KMS-11 (cell line): Measurements from ENCODE around the gene KCNMB4.

Experiments
- H2AFZ ChIP-seq: fragments of 200-600 bp; sonication (generic); 2 replicates; pipeline ENCODE4 v1.6.1; 2016; ENCODE audit warnings: antibody characterized with exemption, mixed run types, low read depth
- H3K27ac ChIP-seq: fragments of 200-600 bp; sonication (generic); 2 replicates; pipeline ENCODE4 v1.6.1; 2016; ENCODE audit warnings: mild to moderate bottlenecking, mixed run types
- H3K27me3 ChIP-seq: fragments of 200-600 bp; sonication (generic); 2 replicates; pipeline ENCODE4 v1.6.1; 2017; ENCODE audit warnings: mild to moderate bottlenecking, low read depth, mixed run types, moderate library complexity; ENCODE audit not compliant: insufficient read depth
- H3K36me3 ChIP-seq: fragments of 200-600 bp; sonication (generic); 2 replicates; pipeline ENCODE4 v1.6.1; 2017; ENCODE audit warnings: mild to moderate bottlenecking, mixed run types; ENCODE audit not compliant: insufficient read depth
- H3K4me1 ChIP-seq: fragments of 200-600 bp; sonication (generic); 2 replicates; pipeline ENCODE4 v1.6.1; 2016; ENCODE audit warnings: mild to moderate bottlenecking, low read depth, mixed run types; ENCODE audit not compliant: poor library complexity, severe bottlenecking
- H3K4me2 ChIP-seq: fragments of 200-600 bp; sonication (generic); 2 replicates; pipeline ENCODE4 v1.7.0; 2016; ENCODE audit warnings: mild to moderate bottlenecking, mixed run types
- H3K4me3 ChIP-seq: fragments of 200-600 bp; sonication (generic); IDR thresholded peaks from 2 replicates; pipeline ENCODE4 v1.6.1; 2017; ENCODE audit warnings: low read depth, low read length, mixed read lengths; ENCODE audit not compliant: insufficient read depth
- H3K79me2 ChIP-seq: fragments of 200-600 bp; sonication (generic); 2 replicates; pipeline ENCODE4 v1.6.1; 2016; ENCODE audit warnings: low read depth, mixed run types; ENCODE audit not compliant: insufficient read depth
- H3K9ac ChIP-seq: fragments of 200-600 bp; sonication (generic); 2 replicates; pipeline ENCODE4 v1.6.1; 2016; ENCODE audit warnings: mild to moderate bottlenecking, mixed run types
- H4K20me1 ChIP-seq: fragments of 200-600 bp; sonication (generic); 2 replicates; pipeline ENCODE4 v1.6.1; 2016; ENCODE audit warnings: mild to moderate bottlenecking, mixed run types; ENCODE audit not compliant: insufficient read depth
- CTCF ChIP-seq: fragments of 200-600 bp; sonication (generic); conservative IDR thresholded peaks from 2 replicates; pipeline ENCODE4 v1.6.1; 2017; ENCODE audit warnings: low read depth, mild to moderate bottlenecking, antibody characterized with exemption, low read length, moderate library complexity, mixed read lengths

KCNMB4 gene

DNA sequence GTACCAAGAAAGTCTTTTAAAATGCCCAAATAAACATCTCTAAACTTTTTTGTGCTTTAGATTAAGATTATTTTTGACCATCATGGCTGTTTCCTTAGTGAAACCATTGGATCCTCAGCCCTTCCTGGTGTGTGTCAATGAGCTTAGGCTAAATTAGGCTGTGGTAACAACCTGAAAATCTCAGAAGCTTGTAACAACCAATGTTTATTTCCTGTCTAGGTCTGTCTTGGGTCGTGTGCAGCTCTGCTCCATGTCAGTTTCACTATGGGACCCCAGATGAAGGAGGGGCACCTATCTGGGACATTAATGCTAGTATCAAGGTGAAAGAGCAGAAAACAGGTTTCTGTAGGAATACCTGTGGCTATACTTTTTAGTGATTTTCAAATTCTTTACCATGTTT lies 49.9 kb downstream of the KCNMB4 start:
- H3K36me3 ChIP-seq: no peaks in the 10 kb centered on the region

DNA sequence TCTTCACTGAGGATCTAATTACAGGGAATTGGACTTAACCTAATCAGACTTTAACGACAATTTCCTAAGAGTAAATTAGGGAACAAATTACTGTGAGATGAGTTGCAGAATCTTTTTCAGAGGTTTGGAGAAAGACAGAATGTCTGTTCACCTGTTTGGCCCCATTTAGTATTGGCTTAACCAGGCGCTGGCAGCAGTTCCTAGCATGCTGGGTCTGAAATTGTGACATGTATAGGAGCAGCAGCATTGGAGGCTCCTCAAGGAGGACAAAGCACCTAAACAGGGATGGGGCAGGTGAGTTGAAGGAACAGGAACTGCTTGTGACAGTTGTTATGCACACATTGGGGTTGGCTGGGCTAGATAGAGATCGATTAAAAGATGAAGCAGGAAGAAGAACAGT lies 51.0 kb downstream of the KCNMB4 start:
- Histone ChIP-seq H3K4me2 (no peak overlapping the region), H3K27ac (no peak overlapping the region), H4K20me1 (no peaks in the 10 kb centered on the region), H2AFZ (no peak overlapping the region), H3K79me2 (no peaks in the 10 kb centered on the region), H3K4me1 (peaks cover 29% of the 10 kb centered on the region), H3K36me3 (no peaks in the 10 kb centered on the region), H3K9ac (no peak overlapping the region), H3K27me3 (no peaks in the 10 kb centered on the region), H3K4me3 (no peak overlapping the region)
- no peak for TF ChIP-seq CTCF

More for the DNA sequence above, 49.9 kb downstream of the KCNMB4 start:
- Histone ChIP-seq H3K4me1 (peaks cover 31% of the 10 kb centered on the region), H2AFZ (peak overlapping the region; percentile 44; the same call in 1 of the 2 replicates), H3K79me2 (no peaks in the 10 kb centered on the region), H3K27ac (peak overlapping the region; percentile 1; the same call in 1 of the 2 replicates), H4K20me1 (no peaks in the 10 kb centered on the region), H3K27me3 (no peaks in the 10 kb centered on the region), H3K4me2 (peak overlapping the region; percentile 55), H3K4me3 (no peak overlapping the region), H3K9ac (no peak overlapping the region)
- TF ChIP-seq CTCF: no peak

DNA sequence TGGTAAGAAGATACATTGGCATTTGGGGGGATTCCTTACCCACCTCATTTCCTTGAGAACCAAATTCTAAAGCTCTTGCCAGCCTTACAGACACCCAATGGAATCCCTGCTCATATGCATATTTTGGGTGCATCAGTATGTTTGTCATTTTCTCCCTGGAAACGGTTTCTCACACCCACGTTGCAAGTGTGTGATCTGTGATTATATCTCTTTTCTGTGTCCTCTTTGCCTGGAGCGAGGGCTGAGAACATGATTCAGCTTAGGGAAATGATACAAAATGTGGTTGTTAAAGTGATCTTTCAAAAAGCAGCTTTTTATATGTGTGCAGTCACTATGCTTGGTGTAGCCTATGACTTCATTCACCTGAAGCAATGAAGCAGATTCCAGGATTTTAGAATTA lies 52.0 kb downstream of the KCNMB4 start:
- H3K4me2 ChIP-seq: no peak overlapping the region
- H4K20me1 ChIP-seq: no peaks in the 10 kb centered on the region
- H3K4me1 ChIP-seq: peaks cover 29% of the 10 kb centered on the region

DNA sequence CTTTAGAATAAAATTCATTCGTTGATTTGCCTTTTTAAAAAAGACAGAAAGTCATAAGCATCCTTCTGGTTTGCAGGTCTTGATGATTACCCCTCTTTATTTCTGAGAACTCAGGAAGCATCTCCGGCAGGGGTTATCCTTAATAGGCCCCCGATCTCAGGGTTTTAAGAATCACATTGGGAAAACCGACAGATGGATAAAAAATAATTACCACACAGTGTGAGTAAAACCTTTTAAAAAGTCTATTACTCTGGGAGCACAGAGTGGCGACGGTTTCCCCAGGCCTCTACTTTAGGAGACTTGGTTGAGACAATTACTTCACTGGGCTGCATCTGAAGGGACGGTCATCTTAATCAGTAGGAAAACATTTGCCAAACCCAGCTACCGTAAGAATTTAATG lies 56.5 kb downstream of the KCNMB4 start:
- H3K4me3 ChIP-seq: no peak overlapping the region
- TF ChIP-seq CTCF: no peak
- H3K27me3 ChIP-seq: no peaks in the 10 kb centered on the region
- H3K27ac ChIP-seq: no peak overlapping the region
- no peaks in the 10 kb centered on the region for H4K20me1 ChIP-seq
- no peak overlapping the region for H2AFZ ChIP-seq
- no peak overlapping the region for H3K9ac ChIP-seq
- H3K4me1 ChIP-seq: no peaks in the 10 kb centered on the region
- H3K79me2 ChIP-seq: no peaks in the 10 kb centered on the region
- no peak overlapping the region for H3K4me2 ChIP-seq
- no peaks in the 10 kb centered on the region for H3K36me3 ChIP-seq

More for the DNA sequence above, 52.0 kb downstream of the KCNMB4 start:
- Histone ChIP-seq H3K36me3 (no peaks in the 10 kb centered on the region), H3K27me3 (no peaks in the 10 kb centered on the region), H2AFZ (no peak overlapping the region), H3K4me3 (no peak overlapping the region), H3K9ac (no peak overlapping the region), H3K79me2 (no peaks in the 10 kb centered on the region), H3K27ac (no peak overlapping the region)
- no peak for TF ChIP-seq CTCF
